ENCODE measurements around the gene TFCP2.

DNA sequence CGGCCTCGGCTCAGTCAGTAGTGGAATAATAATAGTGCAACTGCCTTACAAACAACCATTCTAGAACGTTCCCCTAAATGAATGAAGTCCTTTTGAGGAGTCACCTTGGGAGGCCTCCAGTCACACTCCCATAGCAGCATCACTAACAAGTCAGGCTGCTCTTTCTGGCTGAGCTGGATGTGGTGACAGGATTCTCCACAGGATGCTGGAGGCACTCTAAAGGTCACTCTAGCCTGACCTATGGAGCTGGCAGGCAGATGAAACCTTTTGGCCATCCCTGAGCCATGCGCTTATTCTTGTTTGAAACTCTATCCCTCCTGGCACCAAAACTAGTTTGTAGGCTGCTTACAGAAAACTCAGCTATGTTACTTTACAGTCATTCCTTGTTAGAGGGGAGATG, 17.9 kb upstream of the TFCP2 start:
- TF ChIP-seq, protein P1, sequence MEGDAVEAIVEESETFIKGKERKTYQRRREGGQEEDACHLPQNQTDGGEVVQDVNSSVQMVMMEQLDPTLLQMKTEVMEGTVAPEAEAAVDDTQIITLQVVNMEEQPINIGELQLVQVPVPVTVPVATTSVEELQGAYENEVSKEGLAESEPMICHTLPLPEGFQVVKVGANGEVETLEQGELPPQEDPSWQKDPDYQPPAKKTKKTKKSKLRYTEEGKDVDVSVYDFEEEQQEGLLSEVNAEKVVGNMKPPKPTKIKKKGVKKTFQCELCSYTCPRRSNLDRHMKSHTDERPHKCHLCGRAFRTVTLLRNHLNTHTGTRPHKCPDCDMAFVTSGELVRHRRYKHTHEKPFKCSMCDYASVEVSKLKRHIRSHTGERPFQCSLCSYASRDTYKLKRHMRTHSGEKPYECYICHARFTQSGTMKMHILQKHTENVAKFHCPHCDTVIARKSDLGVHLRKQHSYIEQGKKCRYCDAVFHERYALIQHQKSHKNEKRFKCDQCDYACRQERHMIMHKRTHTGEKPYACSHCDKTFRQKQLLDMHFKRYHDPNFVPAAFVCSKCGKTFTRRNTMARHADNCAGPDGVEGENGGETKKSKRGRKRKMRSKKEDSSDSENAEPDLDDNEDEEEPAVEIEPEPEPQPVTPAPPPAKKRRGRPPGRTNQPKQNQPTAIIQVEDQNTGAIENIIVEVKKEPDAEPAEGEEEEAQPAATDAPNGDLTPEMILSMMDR (optimal IDR thresholded peaks at IDR 0.05 in 1 of 3, IDR thresholded peaks at IDR 0.05 in 1 of 3, conservative IDR thresholded peaks at IDR 0.05 in 1 of 3; ENCODE audit: extremely low read depth in 1 of 3, insufficient read depth in 2 of 3, low read length in 3 of 3), result no peak
- TF ChIP-seq EZH2 (IDR thresholded peaks at IDR 0.05; ENCODE audit: low read length), result no peak
